HG02759 (cell line): ENCODE measurements around the gene POLR2F.

Experiments used
- ATAC-seq: cut with Tn5 transposase; IDR thresholded peaks from one replicate; pipeline ENCODE4 v1.9.1; 2021; ENCODE audit warnings: mild to moderate bottlenecking, moderate library complexity; ENCODE audit not compliant: unreplicated experiment

POLR2F gene

GRCh38 chr22:37953437-37954179 is at the start of gene POLR2F, which contains the start of gene C22orf23:
TSS of gene POLR2F (plus strand) at chr22:37953699. CDS start at chr22:37953788, 89 bp downstream.
TSS of gene C22orf23 (minus strand) at chr22:37953601. CDS start at chr22:37953149, 452 bp downstream.
- ATAC-seq, result peak; percentile 93

- ATAC-seq, result no peak
These were observed 48.6 kb upstream of the POLR2F start for GRCh38 chr22:37904572-37905533.

- ATAC-seq, result peak; percentile 82
These were observed 47.8 kb upstream of the POLR2F start, which contains the start of gene MICALL1 for GRCh38 chr22:37905534-37906363. TSS of gene MICALL1 (plus strand) at chr22:37906297. CDS start at chr22:37906423, 126 bp downstream.

DNA sequence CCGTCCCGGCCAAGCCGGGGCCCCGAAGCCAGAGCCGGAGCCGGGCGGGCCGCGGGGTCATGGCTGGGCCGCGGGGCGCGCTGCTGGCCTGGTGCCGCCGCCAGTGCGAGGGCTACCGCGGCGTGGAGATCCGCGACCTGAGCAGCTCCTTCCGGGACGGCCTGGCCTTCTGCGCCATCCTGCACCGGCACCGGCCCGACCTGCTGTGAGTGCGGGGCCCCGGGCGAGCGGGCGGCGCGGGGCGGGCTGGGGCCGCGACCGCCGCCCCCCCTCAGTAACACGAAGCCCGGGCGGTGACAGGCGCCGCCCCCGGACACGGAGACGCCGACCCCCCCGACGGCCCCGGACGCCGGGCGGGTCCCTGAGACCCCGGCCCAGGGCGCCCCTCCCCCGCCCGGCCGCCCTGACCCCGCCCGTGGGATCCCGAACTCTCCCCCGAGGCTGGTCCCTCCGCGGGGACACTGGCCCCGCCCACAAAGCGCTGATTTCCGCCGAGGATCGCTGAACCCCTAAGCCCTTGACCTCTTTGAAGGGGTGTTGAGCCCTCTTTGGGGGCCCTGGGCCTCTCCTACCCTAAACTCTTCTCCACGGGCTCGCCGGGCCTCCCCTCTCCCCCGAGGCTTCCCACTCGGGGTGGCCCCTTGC is 47.0 kb upstream of the POLR2F start:
- peak; percentile 36 for ATAC-seq

DNA sequence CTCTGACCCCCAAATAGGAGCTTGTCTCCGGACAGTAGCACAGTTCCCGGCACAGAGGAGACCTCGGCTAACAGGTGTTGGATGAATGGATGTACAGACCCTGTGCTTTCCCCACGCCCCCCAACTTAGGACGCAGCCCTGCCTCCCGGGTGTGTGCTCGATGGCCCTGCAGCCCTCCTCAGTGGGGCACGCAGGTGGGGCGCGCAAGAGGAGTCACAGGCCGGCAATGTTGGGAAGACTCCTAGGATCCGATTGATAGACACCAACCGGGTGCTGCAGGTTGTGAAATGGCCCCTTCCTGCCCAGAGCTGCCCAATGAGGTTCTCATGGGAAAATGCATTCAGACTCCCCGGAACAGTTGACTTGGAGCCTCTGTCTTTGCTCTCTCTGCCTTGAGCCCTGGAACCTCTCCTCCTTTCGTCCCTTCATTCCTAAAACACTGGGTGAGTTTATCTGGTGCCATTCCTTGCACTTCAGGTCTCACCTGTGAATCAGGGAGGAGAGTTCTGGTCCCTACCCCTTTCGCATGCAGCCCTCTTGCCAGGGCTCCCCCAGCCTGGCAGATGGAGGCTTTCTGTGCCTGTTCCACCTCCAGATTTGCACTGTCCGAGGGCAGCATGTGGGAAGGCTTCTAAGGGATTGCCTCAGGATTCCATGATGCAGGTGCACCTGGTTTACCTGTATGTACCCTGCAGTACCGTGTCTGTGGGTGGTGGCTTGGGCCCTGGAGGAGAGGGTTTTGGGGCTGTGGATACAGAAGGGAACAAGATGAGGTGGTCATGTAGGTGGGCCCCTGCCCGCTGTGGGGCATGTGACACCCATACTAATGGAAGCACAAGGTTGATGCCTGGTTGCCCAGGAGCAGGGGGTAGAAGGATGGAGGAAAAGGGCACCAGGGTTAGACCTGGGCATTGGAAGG is 46.2 kb upstream of the POLR2F start:
- ATAC-seq, result no peak

GRCh38 chr22:37909766-37910165 is 43.7 kb upstream of the POLR2F start:
- ATAC-seq, result no peak

DNA sequence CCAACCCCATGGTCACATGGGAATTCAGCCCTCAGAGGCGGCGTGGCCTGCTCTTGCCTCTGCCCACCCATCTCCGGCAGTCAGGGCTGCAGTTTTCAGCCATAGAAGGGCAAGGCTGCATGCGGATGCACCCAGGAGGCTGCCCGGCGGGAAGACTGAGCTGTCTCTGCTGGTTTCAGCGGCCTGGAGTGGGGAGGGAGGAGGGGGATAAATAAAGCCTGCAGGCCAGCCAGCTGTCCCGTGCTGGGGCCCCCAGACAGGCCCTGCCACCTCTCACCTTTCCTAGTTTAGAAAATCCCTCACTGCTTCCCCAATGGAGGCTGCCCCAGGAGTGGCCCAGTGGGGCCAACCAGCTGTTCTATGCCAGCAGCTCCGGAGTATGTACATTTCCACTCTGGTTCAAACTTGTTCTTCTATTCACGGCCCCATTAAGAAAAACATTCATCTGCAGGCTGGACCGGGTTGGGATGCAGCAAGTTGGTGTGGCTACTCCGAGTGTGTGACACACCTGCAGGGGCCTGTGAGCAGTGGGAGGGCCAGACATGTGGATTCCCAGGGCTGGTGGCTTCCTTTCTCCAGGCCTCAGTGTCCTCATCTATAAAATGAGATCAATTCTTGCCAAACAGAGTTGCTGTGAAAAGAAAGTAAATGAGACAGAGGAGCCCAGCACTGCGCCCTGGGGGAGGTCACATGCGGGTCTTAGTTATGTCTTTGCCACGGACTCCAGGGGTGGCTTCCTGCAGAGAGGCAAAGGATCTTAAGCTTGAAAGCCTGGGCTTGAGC is 42.4 kb upstream of the POLR2F start:
- no peak for ATAC-seq

DNA sequence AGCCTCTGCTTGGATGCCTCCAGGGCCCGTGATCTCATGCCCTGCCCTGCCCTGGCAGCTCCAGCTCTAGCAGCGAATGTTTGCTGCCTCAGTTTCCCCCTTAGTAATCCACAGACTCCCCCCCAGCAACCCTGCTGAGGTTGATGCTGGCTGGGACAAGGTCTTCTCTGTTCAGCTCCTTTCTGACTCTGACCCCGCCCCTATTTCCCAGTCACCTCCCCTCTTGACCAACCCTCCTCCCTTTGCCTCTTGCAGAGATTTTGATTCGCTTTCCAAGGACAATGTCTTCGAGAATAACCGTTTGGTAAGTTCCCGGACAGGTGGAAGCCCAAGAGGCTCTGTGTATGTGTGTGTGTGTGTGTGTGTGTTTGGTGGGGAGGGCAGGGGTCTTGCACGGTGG is 41.8 kb upstream of the POLR2F start:
- ATAC-seq, result no peak

- no peak for ATAC-seq
These were observed 41.3 kb upstream of the POLR2F start for GRCh38 chr22:37912171-37912570.

- ATAC-seq, result no peak
These were observed 40.2 kb upstream of the POLR2F start for GRCh38 chr22:37913233-37913721.

DNA sequence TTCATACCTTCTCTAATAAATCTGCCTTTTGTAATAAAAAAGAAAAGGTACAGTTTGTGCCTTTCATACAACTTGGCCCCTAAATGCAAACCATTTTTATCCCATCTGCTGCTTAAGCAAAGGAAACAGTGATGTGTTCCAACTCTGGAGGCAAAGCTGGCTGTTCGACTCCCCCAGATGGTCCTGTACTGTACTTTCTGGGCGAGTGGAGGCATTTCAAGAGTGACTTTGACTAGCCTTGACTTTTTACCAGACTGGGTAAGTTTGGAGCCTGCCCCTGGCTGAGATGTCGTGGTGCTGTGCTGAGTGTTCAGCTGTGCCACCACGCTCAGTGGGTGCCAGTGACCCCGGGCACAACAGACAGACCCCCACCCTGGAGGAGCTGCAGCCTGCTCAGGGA is 37.2 kb upstream of the POLR2F start:
- no peak for ATAC-seq

GRCh38 chr22:37917874-37918548 is 35.5 kb upstream of the POLR2F start:
- ATAC-seq, result no peak

GRCh38 chr22:37918580-37919270 is 34.8 kb upstream of the POLR2F start:
- no peak for ATAC-seq

- no peak for ATAC-seq
These were observed 33.4 kb upstream of the POLR2F start for GRCh38 chr22:37920126-37920525.

DNA sequence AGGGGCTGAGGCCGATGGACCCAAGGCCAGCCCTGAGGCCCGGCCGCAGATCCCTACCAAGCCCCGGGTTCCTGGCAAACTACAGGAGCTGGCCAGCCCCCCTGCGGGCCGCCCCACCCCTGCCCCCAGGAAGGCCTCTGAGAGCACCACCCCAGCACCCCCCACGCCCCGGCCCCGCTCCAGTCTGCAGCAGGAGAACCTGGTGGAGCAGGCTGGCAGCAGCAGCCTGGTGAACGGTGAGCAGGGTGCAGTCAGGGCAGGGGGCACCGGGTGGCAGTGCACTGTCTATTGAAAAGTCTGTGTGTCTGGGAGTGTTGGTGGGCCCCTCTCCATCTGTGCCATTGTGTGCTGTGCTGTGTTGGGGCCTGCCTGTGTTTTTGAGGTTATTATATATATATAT is 31.3 kb upstream of the POLR2F start:
- no peak for ATAC-seq

- no peak for ATAC-seq
These were observed 29.6 kb upstream of the POLR2F start for GRCh38 chr22:37923927-37924326.
